ENCODE results near the gene TNRC6A. TPM values are rescaled to one million over a fixed set of nuclear protein-coding genes. Genes with fewer than 3 reads are reported as not detected.

The TNRC6A gene
- total and polyA plus RNA-seq, 2 of the 13 experiments (the other 11 are each of a cell fraction or from before 2014, with no cell fraction given), result 30.9 to 43.6 TPM

GRCh38 chr16:24858219-24859041 lies 129.0 kb downstream of the TNRC6A start (continued):
- TF ChIP-seq DZIP1 (CRISPR knock-in tag; IDR thresholded peaks at IDR 0.05), result peak; percentile 66; the same call in 1 of the 2 replicates
- no peak for TF ChIP-seq SOX6 (IDR thresholded peaks at IDR 0.05)
- no peak for TF ChIP-seq SOX6 (CRISPR knock-in tag; IDR thresholded peaks at IDR 0.05)
- TF ChIP-seq ELK4 (CRISPR knock-in tag; IDR thresholded peaks at IDR 0.05; ENCODE audit: borderline replicate concordance), result no peak
- peak; percentile 88; the same call in 1 of the 2 replicates for TF ChIP-seq ZFP90 (CRISPR knock-in tag; IDR thresholded peaks at IDR 0.05; ENCODE audit: borderline replicate concordance)
- peak; percentile 97 for TF ChIP-seq ZNF879 (CRISPR knock-in tag; IDR thresholded peaks at IDR 0.05)
- no peak for TF ChIP-seq PLSCR1 (CRISPR knock-in tag; IDR thresholded peaks at IDR 0.05; ENCODE audit: borderline replicate concordance)
- no peak for TF ChIP-seq ATRX (CRISPR knock-in tag; IDR thresholded peaks at IDR 0.05; ENCODE audit: borderline replicate concordance)
- no peak for TF ChIP-seq HHEX (CRISPR knock-in tag; IDR thresholded peaks at IDR 0.05)
- 0 out of 2 replicates have a peak, but pooled peaks have one; percentile 70 for TF ChIP-seq ZNF577 (CRISPR knock-in tag; IDR thresholded peaks at IDR 0.05; ENCODE audit: borderline replicate concordance, low read depth)
- TF ChIP-seq GRHL1 (CRISPR knock-in tag; conservative IDR thresholded peaks at IDR 0.05), result no peak
- peak; percentile 83; the same call in 1 of the 2 replicates for TF ChIP-seq ZNF343 (CRISPR knock-in tag; IDR thresholded peaks at IDR 0.05)
- no peak for TF ChIP-seq ATF1 (CRISPR knock-in tag; IDR thresholded peaks at IDR 0.05)
- TF ChIP-seq ZNF430 (CRISPR knock-in tag; IDR thresholded peaks at IDR 0.05), result peak; percentile 98
- TF ChIP-seq CC2D1A (CRISPR knock-in tag; IDR thresholded peaks at IDR 0.05), result no peak
- TF ChIP-seq ZNF773 (CRISPR knock-in tag; IDR thresholded peaks at IDR 0.05; ENCODE audit: borderline replicate concordance), result peak; percentile 93; the same call in 1 of the 2 replicates
- TF ChIP-seq ARID4A (CRISPR knock-in tag; IDR thresholded peaks at IDR 0.05; ENCODE audit: borderline replicate concordance), result peak; percentile 77
